BE2C (cell line): ENCODE measurements around the gene PRDM8.

Experiments used
- DNase-seq: peaks from one replicate; pipeline ENCODE4 v3.0.0-alpha.2; 2020
- H3K27me3 ChIP-seq: fragments of 250-450 bp; sonication (Bioruptor Pico); 2 replicates; pipeline ENCODE4 v1.5.1; 2020; ENCODE audit warnings: mild to moderate bottlenecking
- H3K36me3 ChIP-seq: fragments of 250-450 bp; sonication (Bioruptor Pico); 2 replicates; pipeline ENCODE4 v1.5.1; 2020; ENCODE audit warnings: mild to moderate bottlenecking
- H3K4me1 ChIP-seq: fragments of 250-450 bp; sonication (Bioruptor Pico); 2 replicates; pipeline ENCODE4 v1.5.1; 2020
- H3K4me3 ChIP-seq: 2 replicates; pipeline ENCODE4 v1.5.1; 2011; ENCODE audit warnings: low read depth, low read length
- H3K9me3 ChIP-seq: fragments of 250-450 bp; sonication (Bioruptor Pico); 2 replicates; pipeline ENCODE4 v1.5.1; 2020
- CTCF ChIP-seq: IDR thresholded peaks from 2 replicates; pipeline ENCODE4 v1.5.1; 2012; ENCODE audit warnings: mild to moderate bottlenecking, low read depth, low read length

The PRDM8 gene

DNA sequence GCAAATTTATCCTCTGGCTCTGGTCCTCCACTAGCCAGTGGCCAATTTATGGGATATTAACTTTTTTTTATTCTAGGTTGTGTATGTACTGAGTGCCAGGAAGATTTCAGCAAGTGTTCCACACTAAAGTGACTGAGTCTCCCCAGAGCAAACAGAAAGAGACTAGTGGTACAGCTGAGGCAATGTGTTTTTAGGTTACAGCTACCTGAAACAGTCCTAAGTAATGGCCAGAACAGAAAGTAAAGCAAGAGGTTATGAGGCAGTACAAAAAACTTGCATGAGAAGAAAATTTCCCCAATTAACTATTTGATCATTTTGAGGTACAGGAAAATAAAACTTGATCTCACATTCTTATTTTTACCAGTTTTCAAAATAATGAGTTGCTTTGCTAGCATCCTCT is 31.2 kb downstream of the PRDM8 start:
- Histone ChIP-seq H3K9me3 (no peaks in the 10 kb centered on the region), H3K27me3 (peaks cover 26% of the 10 kb centered on the region), H3K4me3 (no peak overlapping the region), H3K4me1 (no peaks in the 10 kb centered on the region), H3K36me3 (no peaks in the 10 kb centered on the region)
- TF ChIP-seq CTCF, result no peak
- no peak for DNase-seq

DNA sequence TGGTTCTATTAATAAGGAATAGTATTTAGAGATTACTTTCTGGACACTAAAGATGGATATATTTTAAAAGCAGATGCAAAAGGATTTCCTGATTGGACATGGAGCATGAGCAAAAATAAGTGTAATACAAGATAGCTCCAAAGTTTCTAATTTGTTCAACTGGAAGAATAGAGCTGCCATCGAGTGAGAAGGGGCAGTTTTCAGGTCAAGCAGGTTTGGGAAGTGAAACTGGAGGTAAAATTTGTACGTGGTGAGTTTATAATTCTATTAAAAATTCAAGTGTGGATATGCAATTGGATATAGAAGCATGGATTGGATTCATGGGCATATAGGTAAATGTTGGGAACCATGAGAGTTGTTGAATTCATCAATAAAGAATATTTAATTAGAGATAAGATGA is 31.8 kb downstream of the PRDM8 start:
- Histone ChIP-seq H3K36me3 (no peaks in the 10 kb centered on the region), H3K27me3 (peaks cover 33% of the 10 kb centered on the region), H3K4me1 (no peaks in the 10 kb centered on the region), H3K4me3 (no peak overlapping the region), H3K9me3 (no peaks in the 10 kb centered on the region)
- TF ChIP-seq CTCF, result no peak
- no peak for DNase-seq

DNA sequence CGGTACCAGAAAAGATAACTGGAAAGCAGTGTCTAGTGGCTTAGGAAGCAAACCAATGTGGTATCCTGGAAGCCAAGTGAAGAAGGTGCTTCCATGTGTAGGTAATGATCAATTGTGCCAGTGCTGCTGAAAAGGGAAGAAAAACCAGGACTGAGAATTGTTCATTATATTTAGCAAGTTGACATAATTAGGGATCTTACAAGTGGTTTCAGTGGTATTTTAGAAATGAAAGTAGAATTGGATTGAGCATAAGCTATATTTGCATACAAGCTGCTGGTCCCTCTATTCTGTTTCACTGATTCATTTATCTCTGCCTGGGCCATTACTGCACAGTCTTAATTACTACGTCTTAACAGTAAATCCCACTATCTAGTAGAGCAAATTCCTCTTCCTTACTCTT is 32.3 kb downstream of the PRDM8 start:
- no peaks in the 10 kb centered on the region for H3K9me3 ChIP-seq
- DNase-seq, result no peak
- no peak for TF ChIP-seq CTCF
- H3K36me3 ChIP-seq, result no peaks in the 10 kb centered on the region
- peaks cover 35% of the 10 kb centered on the region for H3K27me3 ChIP-seq
- no peaks in the 10 kb centered on the region for H3K4me1 ChIP-seq
- no peak overlapping the region for H3K4me3 ChIP-seq

GRCh38 chr4:80231180-80231579 is 33.9 kb downstream of the PRDM8 start:
- no peak for TF ChIP-seq CTCF
- H3K27me3 ChIP-seq, result peaks cover 30% of the 10 kb centered on the region
- DNase-seq, result no peak

DNA sequence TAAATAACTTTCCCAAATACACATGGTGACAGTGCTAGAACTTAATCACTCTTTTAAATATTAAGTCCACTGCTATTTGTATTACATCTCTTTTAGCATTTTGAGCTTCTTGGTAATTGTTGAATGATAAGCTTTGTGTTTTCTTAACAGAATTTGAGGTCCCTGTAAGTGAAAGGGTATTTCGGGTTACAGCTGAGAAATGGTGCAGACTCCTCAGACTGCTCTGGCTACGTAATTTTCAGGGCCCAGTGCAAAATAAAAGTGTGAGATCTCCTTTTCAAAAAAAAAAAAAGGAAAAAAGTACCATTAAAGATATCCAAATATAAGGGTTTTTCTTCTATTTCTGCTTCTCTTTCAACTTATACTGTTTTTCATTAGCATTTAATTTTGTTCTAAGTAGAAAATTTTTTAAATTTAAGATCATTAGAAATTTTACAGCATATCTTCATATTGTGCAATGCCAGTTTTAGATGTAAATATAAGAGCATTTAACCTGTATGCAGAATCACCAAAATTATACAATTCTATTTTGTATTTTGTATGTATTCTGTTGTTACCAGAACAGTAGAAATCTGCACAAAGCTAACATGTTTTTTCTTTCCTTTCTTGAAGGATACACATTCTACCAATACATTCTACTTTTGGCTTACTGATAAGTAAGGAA is 35.5 kb downstream of the PRDM8 start:
- no peak for DNase-seq
- no peaks in the 10 kb centered on the region for H3K9me3 ChIP-seq
- TF ChIP-seq CTCF, result no peak
- H3K36me3 ChIP-seq, result no peaks in the 10 kb centered on the region
- H3K4me1 ChIP-seq, result no peaks in the 10 kb centered on the region
- peaks cover 34% of the 10 kb centered on the region for H3K27me3 ChIP-seq
- no peak overlapping the region for H3K4me3 ChIP-seq

More at GRCh38 chr4:80231180-80231579, 33.9 kb downstream of the PRDM8 start:
- Histone ChIP-seq H3K36me3 (no peaks in the 10 kb centered on the region), H3K4me1 (no peaks in the 10 kb centered on the region), H3K9me3 (no peaks in the 10 kb centered on the region), H3K4me3 (no peak overlapping the region)

DNA sequence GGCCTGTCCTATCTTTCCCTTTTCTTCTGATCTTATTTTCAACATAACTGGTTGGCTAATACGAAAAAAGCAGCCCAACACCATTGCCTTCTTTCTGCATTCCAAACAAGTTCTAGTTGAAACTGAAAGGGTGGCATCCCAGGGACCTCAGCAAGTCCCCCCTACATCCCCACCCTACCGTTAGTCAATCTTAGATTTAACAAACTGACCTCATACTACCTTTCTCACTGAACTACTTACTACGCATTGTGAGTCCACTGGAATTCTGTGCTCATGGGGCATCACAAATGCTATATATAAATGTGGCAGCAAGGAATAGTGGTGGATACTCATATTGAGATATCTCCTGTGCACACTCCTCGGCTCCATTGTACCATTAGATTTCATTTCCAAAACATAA is 36.1 kb downstream of the PRDM8 start:
- TF ChIP-seq CTCF, result no peak
- no peaks in the 10 kb centered on the region for H3K36me3 ChIP-seq
- no peaks in the 10 kb centered on the region for H3K4me1 ChIP-seq
- DNase-seq, result no peak
- peaks cover 39% of the 10 kb centered on the region for H3K27me3 ChIP-seq
- H3K4me3 ChIP-seq, result no peak overlapping the region
- no peaks in the 10 kb centered on the region for H3K9me3 ChIP-seq
